NCI-H526 treated with DMSO at 0.1 percent for 48 hours (cell line): ENCODE measurements around the gene ZNF331.

Source experiments
- DNase-seq: peaks from one replicate; lab custom pipeline; 2025; lab: John Stamatoyannopoulos, UW

Gene ZNF331

DNA sequence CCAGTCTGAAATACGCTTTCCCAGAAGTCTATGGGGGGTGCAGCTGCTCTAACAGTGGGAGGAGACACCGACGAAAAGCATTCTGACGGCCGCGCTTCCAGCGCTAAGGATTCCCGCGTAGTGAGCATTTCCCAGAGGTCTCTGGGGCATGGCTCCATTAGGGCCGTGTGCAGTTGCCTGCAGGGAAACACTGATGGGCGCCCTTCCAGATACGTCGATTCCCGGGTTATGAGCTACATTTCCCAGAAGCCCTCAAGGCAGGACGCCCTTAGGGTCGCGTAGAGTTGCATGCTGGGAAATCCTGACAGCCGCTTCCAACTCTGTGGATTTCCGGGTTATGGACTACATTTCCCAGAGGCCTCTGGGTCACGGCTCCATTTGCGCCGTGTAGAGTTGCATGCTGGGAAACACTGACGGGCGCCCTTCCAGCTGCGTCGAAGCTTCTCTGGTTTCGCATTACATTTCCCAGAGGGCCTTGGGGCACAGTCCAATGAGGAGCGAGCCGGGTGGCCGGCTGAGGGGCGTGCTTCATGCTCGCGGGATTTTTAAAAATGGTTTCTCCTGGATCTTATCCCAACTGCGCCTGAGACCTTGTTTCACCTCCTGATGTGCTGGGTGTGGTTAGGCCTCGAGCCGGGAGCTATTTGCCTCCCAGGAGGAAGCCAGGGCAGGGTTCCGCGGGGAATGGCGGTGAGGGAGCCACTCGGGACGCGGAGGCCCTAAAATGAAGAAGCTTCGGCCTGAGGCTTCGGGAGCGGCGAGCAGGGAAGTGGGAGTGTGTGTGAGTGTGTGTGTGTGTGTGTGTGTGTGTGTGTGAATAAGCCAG lies 17.2 kb upstream of the ZNF331 start:
- DNase-seq = peak; percentile 98

DNA sequence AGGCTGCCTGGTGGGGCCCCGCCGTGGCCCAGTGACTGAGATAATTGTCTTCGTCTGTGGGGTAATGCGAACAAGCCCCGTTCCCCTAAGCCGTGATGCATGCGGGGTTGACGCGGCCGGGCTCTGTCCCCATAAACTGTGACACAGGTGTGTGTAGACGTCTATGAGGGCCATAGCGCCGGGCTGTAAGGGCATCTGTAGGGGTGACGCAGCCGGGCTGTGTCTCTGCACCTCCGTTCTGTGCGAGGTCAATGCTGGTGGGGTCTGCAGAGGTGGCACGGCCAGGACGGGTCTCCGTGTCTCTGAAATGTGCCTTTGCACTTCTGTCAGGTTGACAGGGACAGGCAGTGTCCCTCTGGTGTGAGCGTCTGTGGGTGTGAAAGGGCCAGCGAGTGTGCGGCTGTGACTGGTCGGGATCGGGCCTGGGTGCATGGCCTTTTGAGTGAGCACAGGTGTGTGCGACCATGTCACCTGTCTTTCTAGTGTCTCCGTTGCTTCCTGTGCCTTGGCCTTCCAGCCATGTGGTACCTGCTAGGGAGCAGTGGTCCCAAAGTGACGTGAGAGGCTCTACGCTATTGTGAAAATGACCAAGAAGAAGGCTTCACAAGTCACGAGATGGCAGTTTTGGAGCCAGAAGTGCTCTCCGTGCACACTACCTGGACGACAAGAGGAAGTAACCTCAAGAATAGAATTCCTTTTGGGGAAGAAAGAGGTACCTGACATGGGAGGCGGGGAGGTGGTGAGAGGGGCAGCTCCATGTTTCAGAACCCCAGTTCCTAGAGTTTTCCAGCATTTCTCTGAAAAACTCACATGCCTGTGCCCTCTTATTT lies 16.4 kb upstream of the ZNF331 start:
- no peak for DNase-seq

GRCh38 chr19:53525922-53526321 lies 12.0 kb upstream of the ZNF331 start:
- no peak for DNase-seq

GRCh38 chr19:53530622-53531021 lies 7.3 kb upstream of the ZNF331 start:
- no peak for DNase-seq

DNA sequence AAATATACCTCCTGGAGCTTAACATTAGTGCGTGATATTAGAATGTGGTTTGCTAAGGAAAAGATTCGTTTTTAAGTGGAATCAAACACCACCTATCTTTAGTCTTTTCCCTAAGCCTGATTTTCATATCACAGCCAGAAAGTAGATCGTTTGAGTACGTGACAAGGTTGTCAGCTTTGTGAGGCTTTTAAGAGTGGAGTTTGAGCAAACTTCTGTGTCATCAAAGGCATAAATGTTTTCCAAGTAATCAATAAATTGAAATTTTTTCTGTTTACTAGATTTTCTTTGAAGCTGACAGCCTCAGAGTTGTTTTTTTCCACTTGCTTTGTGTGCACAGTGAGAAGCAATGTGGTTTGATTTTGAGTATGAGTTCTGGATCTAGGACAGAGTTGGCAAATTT lies 6.5 kb upstream of the ZNF331 start:
- no peak for DNase-seq

GRCh38 chr19:53532362-53532761 lies 5.6 kb upstream of the ZNF331 start:
- no peak for DNase-seq

- no peak for DNase-seq
Measured at GRCh38 chr19:53536225-53536548, 1.8 kb upstream of the ZNF331 start.

- peak; percentile 75 for DNase-seq
Measured at GRCh38 chr19:53537121-53537520, 824 bp upstream of the ZNF331 start.

- DNase-seq = no peak
Measured at GRCh38 chr19:53538378-53539109, 599 bp downstream of the ZNF331 start.

DNA sequence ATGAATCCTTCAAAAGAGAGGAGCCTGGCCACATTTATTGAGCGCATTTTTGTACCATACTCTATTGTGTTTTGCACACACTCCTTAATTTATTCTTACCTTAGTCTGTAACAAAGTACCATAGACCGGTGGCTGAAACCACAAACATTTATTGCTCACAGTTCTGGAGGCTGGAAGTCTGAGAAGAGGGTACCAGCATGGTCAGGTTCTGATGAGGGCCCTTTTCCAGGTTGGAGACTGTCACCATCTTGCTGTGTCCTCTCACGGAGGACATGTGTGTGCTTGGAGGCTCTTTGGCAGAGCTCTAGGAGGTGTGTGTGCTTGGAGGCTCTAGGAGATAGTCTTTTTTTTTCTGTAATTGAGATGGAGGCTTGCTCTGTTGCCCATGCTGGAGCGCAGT lies 2.1 kb downstream of the ZNF331 start:
- no peak for DNase-seq

DNA sequence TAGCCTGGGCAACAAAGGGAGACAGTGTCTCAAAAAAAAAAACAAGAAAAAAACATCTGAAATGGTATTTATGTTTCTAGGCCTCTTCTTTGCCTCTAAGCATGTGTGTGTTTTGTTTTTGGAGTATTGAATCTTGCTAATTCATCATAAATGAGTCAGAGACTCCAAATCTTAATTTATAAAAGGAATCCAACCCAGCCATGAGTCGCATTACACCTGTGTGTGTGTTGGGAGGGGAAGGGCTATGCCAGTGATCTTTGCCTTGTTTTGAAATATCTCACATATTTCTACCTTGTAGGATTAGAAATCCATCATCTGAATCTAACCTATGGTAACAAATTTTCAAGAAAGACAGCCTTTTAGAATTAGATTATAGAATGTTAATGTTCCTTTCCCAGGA lies 4.0 kb downstream of the ZNF331 start:
- no peak for DNase-seq

DNA sequence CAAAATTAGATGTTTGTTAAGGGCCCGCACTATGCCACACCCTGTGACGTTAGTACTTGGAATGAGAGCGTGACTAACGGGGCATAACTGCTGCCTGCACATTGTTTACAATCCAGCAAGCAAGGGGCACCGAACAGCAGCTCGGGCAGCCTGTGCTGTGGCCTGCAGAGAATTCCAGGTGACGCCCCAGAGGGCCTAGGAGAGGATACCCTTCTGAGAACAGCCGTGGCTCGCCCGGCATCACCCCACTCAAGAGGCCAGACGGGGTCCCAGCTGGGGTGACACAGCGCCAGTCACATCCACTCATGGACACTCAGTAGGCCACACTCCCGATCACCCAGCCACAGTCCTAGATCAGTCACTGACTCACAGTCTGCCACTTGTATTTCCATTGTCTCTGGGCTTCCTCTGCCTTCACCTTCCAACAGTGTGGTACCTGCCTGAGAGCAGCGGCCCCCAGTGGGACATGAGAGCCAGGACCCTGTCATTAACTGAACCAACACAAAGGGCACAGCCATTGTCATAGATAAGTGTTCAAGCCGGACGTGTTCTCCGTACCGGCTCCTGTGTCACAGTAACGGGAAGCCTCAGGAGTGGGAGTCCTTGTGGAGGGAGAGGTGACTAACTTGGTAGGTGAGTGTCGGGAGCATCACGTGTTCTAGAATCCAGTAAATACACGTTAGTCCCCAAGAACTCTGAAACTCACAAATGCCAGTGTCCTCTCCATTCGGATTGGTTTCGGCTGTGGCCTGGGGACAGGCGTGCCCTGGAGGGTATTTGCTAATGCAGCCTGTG lies 7.5 kb downstream of the ZNF331 start:
- no peak for DNase-seq

- no peak for DNase-seq
Measured at GRCh38 chr19:53546758-53547513, 9.0 kb downstream of the ZNF331 start.

GRCh38 chr19:53549340-53549739 lies 11.4 kb downstream of the ZNF331 start:
- no peak for DNase-seq

- DNase-seq = no peak
Measured at GRCh38 chr19:53552001-53552721, 14.2 kb downstream of the ZNF331 start.

GRCh38 chr19:53553156-53553555 lies 15.2 kb downstream of the ZNF331 start:
- DNase-seq = no peak

DNA sequence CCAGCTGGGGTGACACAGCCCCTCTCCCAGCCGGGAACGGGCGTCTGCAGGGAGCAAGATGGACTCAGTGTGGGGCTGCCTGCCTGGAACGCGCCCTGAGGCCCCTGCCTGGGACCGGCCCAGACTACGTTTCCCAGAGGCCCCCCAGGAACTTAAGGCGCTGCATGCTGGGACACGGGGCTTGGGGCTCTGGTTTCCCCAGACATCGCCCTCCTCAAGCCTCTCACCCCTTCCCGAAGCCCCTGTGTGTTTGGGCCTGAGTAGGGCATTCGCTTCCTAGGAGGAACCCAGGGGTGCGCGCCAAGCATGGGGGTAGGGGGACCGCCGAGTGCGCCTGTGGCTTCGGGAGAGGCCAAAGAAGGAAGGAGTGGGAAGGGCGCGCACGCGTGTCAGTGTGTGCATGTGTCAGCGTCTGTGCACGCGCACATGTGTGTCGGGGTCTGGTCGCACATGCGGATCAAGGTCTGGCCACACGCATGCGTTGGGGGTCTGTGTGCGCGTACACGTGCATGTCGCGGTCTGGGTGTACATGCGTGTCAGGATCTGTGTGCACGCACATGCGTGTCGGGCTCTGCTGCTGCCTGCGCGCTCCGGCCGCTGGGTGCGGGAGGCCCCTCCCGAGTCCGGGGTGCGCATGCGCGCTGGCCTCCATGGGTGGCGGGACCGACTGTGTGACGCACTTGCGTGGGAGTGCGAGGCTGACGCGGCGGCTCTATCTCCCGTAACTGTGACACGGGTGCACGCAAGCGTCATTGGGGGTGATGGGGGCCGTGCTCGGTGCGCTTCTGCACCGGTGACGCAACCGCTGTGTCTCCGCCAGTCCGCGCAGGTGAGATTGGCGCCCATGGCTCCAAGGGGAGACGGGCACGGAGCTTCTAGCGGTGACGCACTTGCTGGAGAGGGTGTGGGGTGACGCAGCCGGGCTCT lies 16.2 kb downstream of the ZNF331 start:
- DNase-seq = peak; percentile 70

- DNase-seq = no peak
Measured at GRCh38 chr19:53554804-53555203, 16.9 kb downstream of the ZNF331 start.

GRCh38 chr19:53555352-53555751 lies 17.4 kb downstream of the ZNF331 start:
- DNase-seq = no peak
